Activated CD4-positive, alpha-beta T cell treated with anti-CD3 and anti-CD28 coated beads for 1 hour (primary cell): Measurements from ENCODE around the gene FGB.
"Not testable (repeated sequence)": the region's sequence is repeated elsewhere in the genome, so short reads cannot be mapped to it uniquely, and the experiment has no call there.

Source experiments
- DNase-seq: peaks from one replicate; pipeline ENCODE4 v3.0.0-alpha.2; 2020

The FGB gene

GRCh38 chr4:154566639-154567204 is 3.9 kb downstream of the FGB start:
- DNase-seq, result no peak

- DNase-seq, result no peak
Measured at GRCh38 chr4:154569028-154569427, 6.2 kb downstream of the FGB start.

DNA sequence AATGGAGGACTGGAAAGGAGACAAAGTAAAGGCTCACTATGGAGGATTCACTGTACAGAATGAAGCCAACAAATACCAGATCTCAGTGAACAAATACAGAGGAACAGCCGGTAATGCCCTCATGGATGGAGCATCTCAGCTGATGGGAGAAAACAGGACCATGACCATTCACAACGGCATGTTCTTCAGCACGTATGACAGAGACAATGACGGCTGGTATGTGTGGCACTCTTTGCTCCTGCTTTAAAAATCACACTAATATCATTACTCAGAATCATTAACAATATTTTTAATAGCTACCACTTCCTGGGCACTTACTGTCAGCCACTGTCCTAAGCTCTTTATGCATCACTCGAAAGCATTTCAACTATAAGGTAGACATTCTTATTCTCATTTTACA is 6.8 kb downstream of the FGB start:
- DNase-seq, result no peak

DNA sequence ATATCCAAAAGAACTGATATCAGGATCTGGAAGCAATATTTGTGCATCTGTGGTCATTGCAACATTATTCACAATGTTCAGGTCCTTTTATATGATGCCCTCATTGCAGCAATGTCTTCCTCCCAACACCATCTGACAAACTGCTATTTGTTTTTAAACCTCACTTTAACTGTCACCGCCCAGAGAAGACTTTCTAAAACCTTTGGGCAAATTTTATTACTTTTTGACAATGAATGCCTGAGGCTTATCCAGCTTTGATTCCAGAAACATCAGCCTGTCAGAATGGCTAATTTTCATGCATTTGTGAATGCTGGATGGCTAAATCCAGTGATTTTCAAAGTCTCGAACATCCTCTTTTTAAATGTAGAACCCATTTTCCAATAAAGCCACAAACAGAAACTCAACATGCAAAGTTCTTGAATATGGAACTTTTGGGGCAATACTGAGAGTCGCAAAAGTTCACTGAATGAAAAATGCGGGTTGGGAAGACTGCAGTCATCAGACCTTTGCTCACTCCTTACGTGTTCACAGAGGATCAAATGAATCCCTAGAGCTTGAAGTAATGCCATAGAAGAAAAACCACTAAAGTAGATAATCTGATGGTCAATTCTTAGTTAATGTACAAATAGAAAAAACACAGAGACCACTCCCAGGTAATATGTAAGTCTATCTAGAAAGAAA is 10.5 kb downstream of the FGB start:
- no peak for DNase-seq

GRCh38 chr4:154574311-154574710 is 11.5 kb downstream of the FGB start:
- no peak for DNase-seq

DNA sequence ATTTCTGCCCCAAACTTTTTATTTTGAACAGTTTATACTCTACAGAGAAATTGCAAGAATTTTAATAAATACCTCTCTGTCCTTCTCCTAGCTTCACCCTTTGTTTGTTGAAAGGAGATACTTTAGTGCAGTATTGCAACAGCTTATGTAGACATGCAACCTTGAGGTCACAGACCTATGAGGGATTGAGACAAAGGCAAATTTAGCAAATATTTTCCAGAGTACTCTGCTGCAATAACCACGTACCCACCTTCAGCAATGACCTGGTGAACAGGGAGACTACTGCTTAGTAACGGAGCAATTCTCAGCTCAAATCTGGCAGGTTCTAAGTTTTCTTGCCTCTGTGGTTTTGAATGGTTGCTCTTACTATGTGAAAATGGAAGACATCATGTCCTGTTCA is 14.5 kb downstream of the FGB start:
- DNase-seq, result no peak

GRCh38 chr4:154578919-154579318 is 16.1 kb downstream of the FGB start:
- DNase-seq, result no peak

GRCh38 chr4:154579927-154580326 is 17.1 kb downstream of the FGB start:
- no peak for DNase-seq

GRCh38 chr4:154582723-154583122 is 19.9 kb downstream of the FGB start:
- DNase-seq, result no peak

DNA sequence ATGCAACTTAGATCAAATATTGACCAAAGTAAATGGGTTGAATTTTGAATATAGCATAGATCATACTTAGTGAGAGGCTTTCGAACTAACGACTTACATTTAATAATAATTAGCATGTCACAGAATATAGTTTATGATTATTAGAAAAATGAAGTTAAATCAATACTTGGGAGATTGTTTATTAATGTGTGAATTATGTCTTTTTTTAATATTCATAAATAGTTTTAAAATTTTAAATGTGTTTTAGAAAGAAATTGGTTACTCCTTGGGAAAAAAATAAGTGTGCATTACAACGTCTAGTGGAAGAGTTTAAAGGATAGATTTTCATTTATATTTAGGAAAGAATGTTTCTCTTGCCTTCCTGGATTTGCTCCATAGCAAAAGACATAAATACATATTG is 20.4 kb downstream of the FGB start:
- DNase-seq, result no peak

DNA sequence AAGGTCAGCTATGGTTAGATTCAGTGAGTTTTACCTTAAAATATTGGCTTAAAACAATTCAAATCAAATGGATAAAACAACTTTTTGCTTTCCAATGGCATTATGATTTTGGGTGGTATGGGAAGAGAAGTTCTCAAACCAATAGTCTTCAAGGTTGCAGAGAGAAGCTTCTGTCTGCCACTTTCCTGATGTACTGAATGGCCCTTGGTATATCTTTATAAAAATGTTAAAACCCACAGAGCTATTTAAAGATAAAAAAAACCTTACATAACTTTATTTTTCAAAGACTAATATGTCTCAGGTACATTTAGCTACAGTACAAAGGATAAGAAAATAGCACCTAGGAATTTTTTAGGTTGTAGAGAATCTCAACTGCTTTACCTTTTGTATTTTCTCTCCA is 20.9 kb downstream of the FGB start:
- DNase-seq, result no peak

GRCh38 chr4:154584259-154584658 is 21.4 kb downstream of the FGB start:
- DNase-seq, result no peak

- DNase-seq, result no peak
Measured at GRCh38 chr4:154585369-154586018, 22.7 kb downstream of the FGB start.

DNA sequence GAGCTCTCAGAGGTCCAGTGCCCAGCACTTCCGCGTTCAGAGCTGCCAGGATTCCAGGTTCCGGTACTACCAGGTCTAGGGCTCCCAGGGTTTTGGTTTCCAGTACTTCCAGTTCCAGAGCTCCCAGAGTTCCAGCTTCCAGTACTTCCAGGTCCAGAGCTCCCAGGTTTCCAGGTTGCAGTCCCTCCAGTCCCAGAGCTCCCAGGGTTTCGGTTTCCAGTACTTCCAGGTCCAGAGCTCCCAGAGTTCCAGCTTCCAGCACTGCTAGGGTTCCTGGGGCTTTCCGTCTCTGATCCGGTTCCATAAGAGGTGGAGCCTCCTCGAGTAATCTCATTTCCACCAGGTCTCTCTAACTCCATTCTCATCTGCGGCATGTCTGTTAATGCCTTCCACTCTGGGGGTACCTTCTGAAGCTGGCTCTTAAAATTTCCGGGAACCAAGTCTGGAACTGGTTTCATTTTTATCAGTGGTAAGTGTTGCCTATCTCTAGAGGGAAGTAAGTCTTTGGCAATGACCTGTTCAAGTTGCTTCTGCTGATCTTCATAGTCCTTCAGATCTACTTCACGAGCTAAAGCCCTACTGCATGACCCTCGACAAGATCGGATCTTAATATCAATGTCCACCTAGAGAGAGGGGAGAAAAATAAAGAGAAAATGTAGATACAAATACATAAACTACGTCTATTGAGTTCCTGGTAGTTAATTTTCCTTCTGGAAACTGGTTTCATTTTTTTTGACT is 23.7 kb downstream of the FGB start:
- no peak for DNase-seq

DNA sequence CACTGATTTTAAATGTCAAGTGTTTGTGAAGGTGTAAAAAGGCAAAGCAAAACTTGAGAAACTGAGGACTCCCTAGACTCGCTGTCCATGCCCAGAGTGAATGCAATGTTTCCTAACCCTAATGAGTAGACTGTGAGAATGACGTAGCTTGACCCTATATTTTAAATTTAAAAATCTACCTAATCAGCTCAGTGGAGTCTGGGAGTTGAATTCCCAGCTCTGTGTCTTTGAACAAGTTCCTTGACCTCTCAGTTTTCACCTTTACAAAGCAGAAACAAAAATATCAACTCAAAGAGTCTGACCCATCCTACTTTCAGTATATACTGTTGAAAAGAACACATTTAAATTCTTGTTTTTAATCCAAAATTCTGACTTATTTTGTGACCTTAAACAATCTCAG is 25.4 kb downstream of the FGB start:
- no peak for DNase-seq

GRCh38 chr4:154589296-154590197 is 26.7 kb downstream of the FGB start:
- no peak for DNase-seq

DNA sequence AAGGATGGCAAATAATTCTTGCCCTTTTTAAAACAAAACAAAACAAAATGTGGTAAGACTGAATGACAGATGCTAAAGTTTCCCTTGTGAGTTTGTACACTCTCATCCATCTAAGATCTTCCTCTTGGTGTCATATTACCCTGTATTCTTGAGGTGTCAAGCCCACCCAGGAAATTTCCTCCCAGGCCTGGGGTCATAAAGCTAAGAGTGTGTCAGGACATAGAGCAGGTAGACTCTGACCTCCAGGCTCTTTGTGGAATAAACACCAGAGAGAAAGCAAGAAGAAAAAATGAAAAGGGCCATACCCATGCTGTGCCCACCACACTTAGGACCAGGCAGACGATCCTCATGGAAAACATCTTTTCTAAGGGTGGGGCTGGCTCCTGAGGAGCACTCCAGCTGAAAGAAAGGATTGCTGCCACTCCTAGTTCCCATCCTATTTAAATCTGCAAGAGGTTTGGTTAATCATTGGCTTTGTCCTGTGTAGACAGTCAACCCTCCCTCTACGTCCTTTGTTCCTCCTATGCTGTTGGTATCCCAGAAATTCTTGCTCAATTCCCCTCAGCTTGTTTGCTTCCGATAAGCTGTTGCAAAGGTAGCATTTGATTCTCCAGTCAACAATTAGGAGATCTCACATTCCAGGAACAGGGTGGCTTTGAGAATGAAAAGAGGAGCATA is 27.7 kb downstream of the FGB start, which contains the start of gene FGA:
TSS of gene FGA (minus strand) at position 414 of the 678 bp plus-strand sequence. CDS start at position 359, 55 bp downstream.
- DNase-seq, result no peak

- no peak for DNase-seq
Measured at GRCh38 chr4:154591890-154592289, 29.1 kb downstream of the FGB start.

DNA sequence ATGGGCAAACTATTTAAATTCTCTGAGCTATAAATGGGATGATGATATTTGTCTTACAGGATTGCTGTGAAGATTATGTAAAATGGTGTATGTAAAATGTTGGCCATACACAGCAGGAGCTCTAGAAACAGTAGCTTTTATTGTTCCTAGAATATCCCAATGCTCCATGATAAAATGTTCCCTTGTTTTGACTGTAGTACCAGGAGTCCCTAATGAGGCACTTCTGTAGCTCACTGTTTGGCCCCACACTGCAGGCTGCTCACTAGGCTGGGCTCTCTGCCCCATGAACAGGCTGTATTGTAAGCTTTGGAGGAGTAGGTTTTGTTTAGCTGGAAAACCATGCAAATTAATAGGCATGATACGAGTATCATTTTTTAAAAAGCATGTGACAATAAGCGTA is 31.1 kb downstream of the FGB start:
- no peak for DNase-seq

- DNase-seq, result not testable (repeated sequence)
Measured at GRCh38 chr4:154594343-154594742, 31.5 kb downstream of the FGB start.

- no peak for DNase-seq
Measured at GRCh38 chr4:154595807-154596206, 33.0 kb downstream of the FGB start.

- not testable (repeated sequence) for DNase-seq
Measured at GRCh38 chr4:154597281-154597680, 34.5 kb downstream of the FGB start.
